Measurements from ENCODE around the gene TPSB2. TPM values are rescaled to one million over a fixed set of nuclear protein-coding genes. Genes with fewer than 3 reads are reported as not detected.
"Not testable (repeated sequence)": the region's sequence is repeated elsewhere in the genome, so short reads cannot be mapped to it uniquely, and the experiment has no call there.

Gene TPSB2
- total and polyA plus RNA-seq, 5 donors: 1.8 to 7.1 (median 5.2) TPM; not detected in 1

DNA sequence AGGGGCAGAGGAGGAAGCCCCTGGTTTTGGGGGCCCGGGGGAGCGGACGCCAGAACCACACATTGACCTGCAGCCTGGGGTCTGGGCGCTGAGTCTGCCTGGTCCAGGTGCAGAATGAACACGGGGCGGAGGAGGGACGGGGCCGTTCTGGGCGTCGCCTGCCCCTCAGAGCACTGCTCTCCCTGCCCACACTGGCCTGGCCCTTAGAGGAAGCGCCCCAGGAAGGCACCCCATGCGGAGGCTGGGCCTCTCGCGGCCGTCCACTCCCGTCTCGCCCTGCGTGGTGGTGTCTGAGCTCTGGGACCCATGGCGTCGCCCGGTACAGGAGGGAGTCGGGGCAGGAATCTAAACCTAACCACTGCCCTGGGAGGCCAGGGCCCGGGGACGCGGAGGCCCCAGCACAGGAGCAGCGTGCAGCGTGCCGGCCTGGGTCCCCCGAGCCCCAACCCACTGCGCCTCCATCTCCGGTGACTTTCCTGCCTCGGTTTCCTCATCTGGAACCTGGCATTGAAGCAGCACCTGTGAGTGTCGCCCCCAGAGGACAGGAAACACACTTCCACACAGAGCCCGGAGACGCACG, 30.2 kb upstream of the TPSB2 start:
- intact Hi-C loops (cut with DNase I): no loop called here
- no peaks in the 10 kb centered on the region for H3K4me1 ChIP-seq (ENCODE audit: control insufficient read depth, insufficient read depth, low read length)
- no peak overlapping the region for H3K4me3 ChIP-seq (ENCODE audit: low read length)
- DNase-seq (peak in 2 of 3 donors; percentile 40 to 43), ATAC-seq (no peak)
- H3K27me3 ChIP-seq (ENCODE audit: control insufficient read depth, insufficient read depth): no peaks in the 10 kb centered on the region
- H3K9me3 ChIP-seq (ENCODE audit: control insufficient read depth, low read length): no peaks in the 10 kb centered on the region
- 74% methylated on average over 36 of the region's 36 CpGs for WGBS
- no peak overlapping the region for H3K27ac ChIP-seq (ENCODE audit: low read length)

DNA sequence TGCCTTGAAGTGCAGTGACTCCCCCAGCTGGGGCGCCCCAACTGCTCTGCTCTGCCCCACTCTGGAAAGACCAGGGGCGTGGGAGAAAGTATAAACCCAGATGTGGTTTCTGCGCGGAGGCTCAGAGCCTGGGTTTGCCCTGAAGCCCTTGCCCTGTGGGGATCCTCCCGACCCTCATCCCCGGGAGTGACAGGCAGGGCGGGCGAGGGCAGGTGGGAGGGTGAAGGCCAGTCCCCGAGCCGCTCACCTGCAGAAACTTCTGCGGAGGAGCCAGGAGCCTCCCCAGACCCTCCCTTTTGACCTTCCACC, 29.7 kb upstream of the TPSB2 start:
- ATAC-seq: no peak
- H3K27me3 ChIP-seq (ENCODE audit: control insufficient read depth, insufficient read depth): no peaks in the 10 kb centered on the region

DNA sequence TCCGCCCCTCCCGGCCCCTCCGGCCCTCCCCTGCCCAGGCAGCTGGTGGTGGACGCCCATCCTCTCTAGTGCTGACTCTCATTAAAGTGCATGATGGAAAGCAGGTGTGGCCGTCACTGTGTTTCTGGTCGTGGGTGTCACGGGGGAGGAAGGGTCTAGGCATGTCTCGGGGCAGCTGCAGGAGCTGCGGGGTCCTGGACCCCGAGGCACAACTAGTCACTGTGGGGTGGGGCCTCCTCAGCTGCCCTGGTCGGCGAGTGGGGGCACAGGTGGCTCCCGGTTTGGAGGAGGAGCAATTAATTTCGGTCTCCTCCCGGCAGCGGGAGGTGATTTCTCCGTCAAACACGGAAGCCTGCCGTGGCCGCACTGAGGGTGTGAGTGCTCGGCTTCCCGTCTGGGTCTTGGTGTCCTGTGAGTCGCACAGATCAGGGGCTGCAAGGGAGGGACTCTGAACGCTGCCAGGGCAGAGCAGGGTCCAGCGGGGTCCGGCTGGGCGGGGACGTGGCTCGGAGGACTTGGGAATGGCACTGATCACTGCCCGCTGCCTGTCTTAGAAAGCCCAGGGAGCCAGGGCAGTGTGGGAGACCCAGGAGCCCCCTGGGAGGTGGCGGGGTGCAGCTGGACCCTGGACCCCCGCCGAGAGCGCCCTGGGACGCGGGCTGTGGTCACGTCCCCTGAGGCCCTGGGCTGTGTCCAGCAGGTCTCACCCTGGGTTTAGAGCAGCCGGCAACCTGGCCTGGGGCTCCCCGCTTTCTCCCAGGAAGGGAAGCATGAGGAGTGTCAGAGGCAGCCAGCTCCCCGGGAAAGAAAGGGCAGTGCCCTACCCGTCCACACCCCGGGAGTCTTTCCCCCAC, 29.1 kb upstream of the TPSB2 start:
- WGBS: 20% methylated on average over 42 of the region's 42 CpGs
- Histone ChIP-seq H3K27me3 (ENCODE audit: control insufficient read depth, insufficient read depth) (no peaks in the 10 kb centered on the region), H3K27ac (ENCODE audit: low read length) (no peak overlapping the region), H3K9me3 (ENCODE audit: control insufficient read depth, low read length) (no peaks in the 10 kb centered on the region), H3K4me3 (ENCODE audit: low read length) (no peak overlapping the region), H3K4me1 (ENCODE audit: control insufficient read depth, insufficient read depth, low read length) (no peaks in the 10 kb centered on the region)
- ATAC-seq (no peak), DNase-seq (peak in 1 of 3 donors; percentile 28)
- intact Hi-C loops (cut with DNase I): no loop called here

More for the DNA sequence above, 29.7 kb upstream of the TPSB2 start:
- Histone ChIP-seq H3K4me1 (ENCODE audit: control insufficient read depth, insufficient read depth, low read length) (no peaks in the 10 kb centered on the region), H3K9me3 (ENCODE audit: control insufficient read depth, low read length) (no peaks in the 10 kb centered on the region), H3K27ac (ENCODE audit: low read length) (no peak overlapping the region), H3K4me3 (ENCODE audit: low read length) (no peak overlapping the region)
- WGBS: 33% methylated on average over 11 of the region's 11 CpGs
- intact Hi-C loops (cut with DNase I): no loop called here
- no peak for DNase-seq

DNA sequence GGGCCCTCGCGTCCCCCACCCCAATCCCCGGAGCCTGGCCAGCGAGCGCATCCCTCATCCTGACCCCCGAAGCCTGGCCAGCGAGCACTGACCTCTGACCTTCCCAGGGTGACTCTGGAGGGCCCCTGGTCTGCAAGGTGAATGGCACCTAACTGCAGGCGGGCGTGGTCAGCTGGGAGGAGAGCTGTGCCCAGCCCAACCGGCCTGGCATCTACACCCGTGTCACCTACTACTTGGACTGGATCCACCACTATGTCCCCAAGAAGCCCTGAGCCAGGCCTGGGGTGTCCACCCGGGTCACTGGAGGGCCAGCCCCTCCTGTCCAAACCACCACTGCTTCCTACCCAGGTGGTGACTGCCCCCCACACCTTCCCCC, 28.2 kb upstream of the TPSB2 start:
- no peaks in the 10 kb centered on the region for H3K27me3 ChIP-seq (ENCODE audit: control insufficient read depth, insufficient read depth)
- DNase-seq (no peak), ATAC-seq (no peak)
- H3K4me1 ChIP-seq (ENCODE audit: control insufficient read depth, insufficient read depth, low read length): no peaks in the 10 kb centered on the region
- intact Hi-C loops (cut with DNase I): no loop called here
- H3K4me3 ChIP-seq (ENCODE audit: low read length): no peak overlapping the region
- no peaks in the 10 kb centered on the region for H3K9me3 ChIP-seq (ENCODE audit: control insufficient read depth, low read length)
- 72% methylated on average over 12 of the region's 12 CpGs for WGBS
- no peak overlapping the region for H3K27ac ChIP-seq (ENCODE audit: low read length)

- Histone ChIP-seq H3K9me3 (ENCODE audit: control insufficient read depth, low read length) (no peaks in the 10 kb centered on the region), H3K4me3 (ENCODE audit: low read length) (no peak overlapping the region), H3K27ac (ENCODE audit: low read length) (no peak overlapping the region), H3K27me3 (ENCODE audit: control insufficient read depth, insufficient read depth) (no peaks in the 10 kb centered on the region), H3K4me1 (ENCODE audit: control insufficient read depth, insufficient read depth, low read length) (no peaks in the 10 kb centered on the region)
- DNase-seq: no peak
- ATAC-seq: no peak
- intact Hi-C loops (cut with DNase I): no loop called here
- WGBS: 82% methylated on average over 34 of the region's 34 CpGs
Observed at GRCh38 chr16:1257561-1258224, 27.7 kb upstream of the TPSB2 start.

DNA sequence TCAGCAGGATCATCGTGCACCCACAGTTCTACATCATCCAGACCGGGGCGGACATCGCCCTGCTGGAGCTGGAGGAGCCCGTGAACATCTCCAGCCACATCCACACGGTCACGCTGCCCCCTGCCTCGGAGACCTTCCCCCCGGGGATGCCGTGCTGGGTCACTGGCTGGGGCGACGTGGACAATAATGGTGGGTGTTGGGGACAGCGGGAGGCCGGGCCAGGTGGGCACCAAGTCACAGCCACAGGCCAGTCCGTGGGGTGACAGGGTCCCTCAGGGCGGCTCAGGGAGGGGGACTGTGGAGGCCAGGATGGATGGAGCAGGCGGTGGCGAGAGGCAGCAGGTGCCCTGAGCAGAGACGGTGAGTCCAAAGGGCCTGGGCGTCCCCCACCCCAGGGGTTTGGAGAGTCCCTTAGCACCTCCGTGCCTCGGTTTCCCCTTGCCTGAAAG, 26.9 kb upstream of the TPSB2 start:
- intact Hi-C loops (cut with DNase I): no loop called here
- WGBS: 79% methylated on average over 22 of the region's 22 CpGs
- no peak overlapping the region for H3K27ac ChIP-seq (ENCODE audit: low read length)
- ATAC-seq (no peak), DNase-seq (peak in 1 of 3 donors; percentile 40)
- H3K4me3 ChIP-seq (ENCODE audit: low read length): no peak overlapping the region
- H3K9me3 ChIP-seq (ENCODE audit: control insufficient read depth, low read length): no peaks in the 10 kb centered on the region
- no peaks in the 10 kb centered on the region for H3K27me3 ChIP-seq (ENCODE audit: control insufficient read depth, insufficient read depth)
- no peaks in the 10 kb centered on the region for H3K4me1 ChIP-seq (ENCODE audit: control insufficient read depth, insufficient read depth, low read length)

DNA sequence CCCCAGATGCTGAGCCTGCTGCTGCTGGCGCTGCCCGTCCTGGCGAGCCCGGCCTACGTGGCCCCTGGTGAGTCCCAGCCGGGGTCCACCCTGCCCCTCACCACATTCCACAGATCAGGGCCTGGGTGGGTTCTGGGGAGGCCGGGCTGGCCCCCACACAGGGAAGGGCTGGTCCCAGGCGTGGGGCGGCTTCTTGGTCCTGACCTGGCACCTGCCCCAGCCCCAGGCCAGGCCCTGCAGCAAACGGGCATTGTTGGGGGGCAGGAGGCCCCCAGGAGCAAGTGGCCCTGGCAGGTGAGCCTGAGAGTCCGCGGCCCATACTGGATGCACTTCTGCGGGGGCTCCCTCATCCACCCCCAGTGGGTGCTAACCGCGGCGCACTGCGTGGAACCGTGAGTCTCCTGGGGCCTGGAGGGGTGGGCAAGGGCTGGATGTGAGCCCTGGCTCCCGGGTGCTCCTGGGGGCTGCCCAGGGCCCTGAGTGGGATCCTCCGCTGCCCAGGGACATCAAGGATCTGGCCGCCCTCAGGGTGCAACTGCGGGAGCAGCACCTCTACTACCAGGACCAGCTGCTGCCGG, 26.4 kb upstream of the TPSB2 start:
- H3K9me3 ChIP-seq (ENCODE audit: control insufficient read depth, low read length); H3K27me3 ChIP-seq (ENCODE audit: control insufficient read depth, insufficient read depth); H3K27ac ChIP-seq (ENCODE audit: low read length); H3K4me1 ChIP-seq (ENCODE audit: control insufficient read depth, insufficient read depth, low read length); H3K4me3 ChIP-seq (ENCODE audit: low read length); intact Hi-C loops (cut with DNase I): not testable (repeated sequence)
- DNase-seq (peak in 1 of 3 donors; percentile 52), ATAC-seq (peak in 1 of 2 donors; percentile 7)
- WGBS: 81% methylated on average over 23 of the region's 23 CpGs

GRCh38 chr16:1255276-1256122, 25.5 kb upstream of the TPSB2 start, which contains the start of gene TPSD1:
TSS of gene TPSD1 (plus strand) at chr16:1256069. CDS start at chr16:1256281, 212 bp downstream.
- WGBS: 66% methylated on average over 26 of the region's 26 CpGs
- H3K4me1 ChIP-seq (ENCODE audit: control insufficient read depth, insufficient read depth, low read length); H3K4me3 ChIP-seq (ENCODE audit: low read length); intact Hi-C loops (cut with DNase I); H3K27me3 ChIP-seq (ENCODE audit: control insufficient read depth, insufficient read depth); H3K27ac ChIP-seq (ENCODE audit: low read length); H3K9me3 ChIP-seq (ENCODE audit: control insufficient read depth, low read length): not testable (repeated sequence)
- DNase-seq (peak in 1 of 3 donors; percentile 33), ATAC-seq (peak in 1 of 2 donors; percentile 17)

GRCh38 chr16:1254821-1255220, 24.8 kb upstream of the TPSB2 start:
- H3K27me3 ChIP-seq (ENCODE audit: control insufficient read depth, insufficient read depth); ATAC-seq; H3K4me1 ChIP-seq (ENCODE audit: control insufficient read depth, insufficient read depth, low read length); H3K9me3 ChIP-seq (ENCODE audit: control insufficient read depth, low read length); H3K4me3 ChIP-seq (ENCODE audit: low read length); H3K27ac ChIP-seq (ENCODE audit: low read length); intact Hi-C loops (cut with DNase I); DNase-seq: not testable (repeated sequence)
- 92% methylated on average over 3 of the region's 3 CpGs for WGBS

DNA sequence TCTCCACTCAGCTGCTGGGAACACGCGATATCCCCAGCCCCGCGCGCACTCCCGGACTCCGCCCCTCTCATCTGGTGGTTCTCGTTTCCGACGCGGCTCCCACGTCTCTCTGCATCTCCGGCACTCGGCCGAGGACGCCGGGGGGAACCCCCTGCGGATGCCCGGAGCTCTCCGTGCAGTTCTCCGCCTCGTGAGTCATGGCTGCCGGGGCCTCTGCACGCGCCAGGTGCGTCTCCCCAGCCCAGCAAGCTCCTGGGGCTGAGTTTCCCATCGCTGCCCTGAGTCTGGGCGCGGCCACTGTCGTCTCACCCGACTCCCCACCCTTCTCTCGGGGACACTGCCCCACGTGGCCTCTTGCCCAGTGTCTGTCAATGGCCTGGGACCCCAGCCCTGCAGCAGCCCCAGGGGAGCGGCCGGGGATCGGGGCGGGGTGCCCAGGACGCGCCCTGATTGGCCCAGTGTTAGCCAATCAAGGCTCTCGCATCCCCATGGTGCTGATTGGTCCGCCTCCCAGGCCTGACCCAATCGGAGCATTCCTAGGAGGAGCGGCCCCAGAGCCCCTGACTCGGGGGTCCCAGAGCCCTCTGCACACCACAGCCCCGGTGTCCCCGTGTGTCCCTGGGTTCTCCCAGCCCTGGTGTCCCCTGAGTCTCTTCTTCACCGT, 23.8 kb upstream of the TPSB2 start:
- peak; percentile 17 to 22 for ATAC-seq
- H3K4me3 ChIP-seq (ENCODE audit: low read length); H3K27ac ChIP-seq (ENCODE audit: low read length); intact Hi-C loops (cut with DNase I); H3K9me3 ChIP-seq (ENCODE audit: control insufficient read depth, low read length); DNase-seq; H3K4me1 ChIP-seq (ENCODE audit: control insufficient read depth, insufficient read depth, low read length); H3K27me3 ChIP-seq (ENCODE audit: control insufficient read depth, insufficient read depth): not testable (repeated sequence)
- no CpG with 5 or more reads among the region's 47 CpGs for WGBS

All from right cardiac atrium (tissue), 5 donors.